DND-41 (cell line): ENCODE measurements around the gene RNASEH1.

Experiments
- CTCF ChIP-seq: IDR thresholded peaks from 2 replicates; pipeline ENCODE4 v1.5.1; 2012; ENCODE audit warnings: borderline replicate concordance, low read length, moderate library complexity, mild to moderate bottlenecking; ENCODE audit not compliant: poor library complexity, severe bottlenecking; ENCODE audit errors: extremely low read depth
- EZH2 ChIP-seq: IDR thresholded peaks from 3 replicates; pipeline ENCODE4 v1.6.1; 2012; ENCODE audit warnings: borderline replicate concordance, low read depth, mild to moderate bottlenecking, moderate library complexity, low read length, inconsistent platforms; ENCODE audit not compliant: severe bottlenecking

- TF ChIP-seq CTCF (no peak), EZH2 (no peak)
Measured at GRCh38 chr2:3602553-3603339, 44.6 kb upstream of the RNASEH1 start.
